OCI-LY3 (cell line): ENCODE results near the gene EFNB2.

Experiments used
- H2AFZ ChIP-seq: fragments of 200-600, 300-600 bp; shearing (Covaris generic); 2 replicates; pipeline ENCODE4 v1.6.0; 2014; ENCODE audit warnings: antibody characterized with exemption, low read depth, low read length
- H3K27ac ChIP-seq: fragments of 200-600, 300-600 bp; sonication (generic); 2 replicates; pipeline ENCODE4 v1.5.1; 2014; ENCODE audit warnings: mild to moderate bottlenecking, low read length, moderate library complexity, mixed read lengths
- H3K27me3 ChIP-seq: fragments of 200-600, 300-600 bp; sonication (generic); 2 replicates; pipeline ENCODE4 v1.6.1; 2014; ENCODE audit warnings: low read depth, low read length, mixed read lengths
- H3K36me3 ChIP-seq: fragments of 200-600, 300-600 bp; sonication (generic); replicated peaks from 2 replicates; pipeline ENCODE3; 2014; ENCODE audit warnings: low read depth, low read length, mixed read lengths
- H3K4me1 ChIP-seq: fragments of 300-600, 200-600 bp; sonication (generic); 2 replicates; pipeline ENCODE4 v1.6.1; 2014; ENCODE audit warnings: low read length, mixed read lengths
- H3K4me2 ChIP-seq: fragments of 200-600, 300-600 bp; sonication (generic); 2 replicates; pipeline ENCODE4 v1.6.1; 2014; ENCODE audit warnings: low read length, mixed read lengths
- H3K4me3 ChIP-seq: fragments of 300-600, 200-600 bp; sonication (generic); 2 replicates; pipeline ENCODE4 v1.5.1; 2014; ENCODE audit warnings: antibody characterized with exemption, mild to moderate bottlenecking, low read length, moderate library complexity
- H3K79me2 ChIP-seq: fragments of 300-600, 200-600 bp; shearing (Covaris generic); 2 replicates; pipeline ENCODE4 v1.6.1; 2014; ENCODE audit warnings: mild to moderate bottlenecking, low read length, mixed read lengths
- H3K9ac ChIP-seq: fragments of 300-600, 200-600 bp; shearing (Covaris generic); 2 replicates; pipeline ENCODE4 v1.6.0; 2014; ENCODE audit warnings: mild to moderate bottlenecking, low read length, moderate library complexity
- H3K9me3 ChIP-seq: fragments of 200-600, 300-600 bp; shearing (Covaris generic); 2 replicates; pipeline ENCODE4 v1.6.1; 2014; ENCODE audit warnings: low read length, mixed read lengths; ENCODE audit not compliant: insufficient read depth
- H4K20me1 ChIP-seq: fragments of 200-600, 300-600 bp; sonication (generic); 2 replicates; pipeline ENCODE4 v1.6.1; 2016; ENCODE audit warnings: low read length, mixed read lengths; ENCODE audit not compliant: insufficient read depth
- CTCF ChIP-seq: fragments of 200-600, 300-600 bp; sonication (generic); IDR thresholded peaks from 2 replicates; pipeline ENCODE4 v1.5.1; 2014; ENCODE audit warnings: antibody characterized with exemption, low read length, low read depth
- EZH2phosphoT487 ChIP-seq: fragments of 200-600 bp; shearing (Covaris generic); IDR thresholded peaks from 2 replicates; pipeline ENCODE4 v1.6.1; 2018; ENCODE audit warnings: antibody characterized with exemption, mixed run types, low read depth

EFNB2 gene

GRCh38 chr13:106462710-106463109 is 72.8 kb downstream of the EFNB2 start:
- no peaks in the 10 kb centered on the region for H3K36me3 ChIP-seq
- no peaks in the 10 kb centered on the region for H3K79me2 ChIP-seq
- H3K9ac ChIP-seq = no peak overlapping the region
- H3K27ac ChIP-seq = no peak overlapping the region
- TF ChIP-seq CTCF (no peak), EZH2phosphoT487 (no peak)
- no peaks in the 10 kb centered on the region; the same call in 1 of the 2 replicates for H3K9me3 ChIP-seq
- H3K27me3 ChIP-seq = no peaks in the 10 kb centered on the region
- no peaks in the 10 kb centered on the region for H3K4me1 ChIP-seq
- no peak overlapping the region for H3K4me3 ChIP-seq
- no peak overlapping the region for H2AFZ ChIP-seq
- no peak overlapping the region for H3K4me2 ChIP-seq
- H4K20me1 ChIP-seq = no peaks in the 10 kb centered on the region

- Histone ChIP-seq H2AFZ (no peak overlapping the region), H3K36me3 (no peaks in the 10 kb centered on the region), H3K4me2 (no peak overlapping the region), H3K9ac (no peak overlapping the region), H3K4me1 (no peaks in the 10 kb centered on the region), H3K4me3 (no peak overlapping the region), H4K20me1 (no peaks in the 10 kb centered on the region), H3K9me3 (no peaks in the 10 kb centered on the region), H3K27ac (no peak overlapping the region), H3K79me2 (no peaks in the 10 kb centered on the region), H3K27me3 (no peaks in the 10 kb centered on the region)
- no peak for TF ChIP-seq EZH2phosphoT487
Measured at GRCh38 chr13:106455777-106456176, 79.7 kb downstream of the EFNB2 start.

GRCh38 chr13:106455190-106455589 is 80.3 kb downstream of the EFNB2 start:
- peaks cover 4% of the 10 kb centered on the region for H3K4me1 ChIP-seq
- H2AFZ ChIP-seq = no peak overlapping the region
- TF ChIP-seq CTCF (no peak), EZH2phosphoT487 (no peak)
- no peaks in the 10 kb centered on the region for H3K36me3 ChIP-seq
- no peak overlapping the region for H3K4me3 ChIP-seq
- no peak overlapping the region for H3K4me2 ChIP-seq
- no peaks in the 10 kb centered on the region for H3K9me3 ChIP-seq
- no peaks in the 10 kb centered on the region for H3K27me3 ChIP-seq
- H3K9ac ChIP-seq = no peak overlapping the region
- H3K27ac ChIP-seq = no peak overlapping the region
- no peaks in the 10 kb centered on the region for H4K20me1 ChIP-seq
- no peaks in the 10 kb centered on the region for H3K79me2 ChIP-seq

- Histone ChIP-seq H3K27me3 (no peaks in the 10 kb centered on the region), H3K4me3 (no peak overlapping the region), H4K20me1 (no peaks in the 10 kb centered on the region), H3K36me3 (no peaks in the 10 kb centered on the region), H3K27ac (no peak overlapping the region), H3K4me2 (no peak overlapping the region), H3K9ac (no peak overlapping the region), H3K9me3 (no peaks in the 10 kb centered on the region), H3K79me2 (no peaks in the 10 kb centered on the region), H3K4me1 (peaks cover 6% of the 10 kb centered on the region), H2AFZ (no peak overlapping the region)
- TF ChIP-seq EZH2phosphoT487 (no peak), CTCF (no peak)
Measured at GRCh38 chr13:106453101-106453500, 82.4 kb downstream of the EFNB2 start.

- no peaks in the 10 kb centered on the region for H3K27me3 ChIP-seq
- no peak overlapping the region for H2AFZ ChIP-seq
- no peak overlapping the region for H3K4me2 ChIP-seq
- peaks cover 6% of the 10 kb centered on the region for H3K4me1 ChIP-seq
- H3K9me3 ChIP-seq = no peaks in the 10 kb centered on the region
- H3K36me3 ChIP-seq = no peaks in the 10 kb centered on the region
- no peak overlapping the region for H3K9ac ChIP-seq
- no peak overlapping the region for H3K27ac ChIP-seq
- H4K20me1 ChIP-seq = no peaks in the 10 kb centered on the region
- no peaks in the 10 kb centered on the region for H3K79me2 ChIP-seq
- no peak overlapping the region for H3K4me3 ChIP-seq
- TF ChIP-seq CTCF = no peak
- no peak for TF ChIP-seq EZH2phosphoT487
Measured at GRCh38 chr13:106450991-106451390, 84.5 kb downstream of the EFNB2 start.
